Stimulated activated CD4-positive, alpha-beta T cell treated with anti-CD3 and anti-CD28 coated beads, Interleukin-15, amount 100 ng/mL, for 48 hours (primary cell): Measurements from ENCODE around the gene UBE2L5.
A peak's percentile ranks its signal among the peaks of the same experiment; 100 is the strongest.
"Not testable (repeated sequence)": the region's sequence is repeated elsewhere in the genome, so short reads cannot be mapped to it uniquely, and the experiment has no call there.

Experiments used
- DNase-seq, 2 donors: peaks; one replicate each; pipeline ENCODE4 v3.0.0-alpha.2; 2020; ENCODE audit warnings: low read depth in 2 of 2

UBE2L5 gene

GRCh38 chr13:30438286-30438685, 16.0 kb downstream of the UBE2L5 start:
- no peak for DNase-seq

GRCh38 chr13:30440910-30441703, 18.8 kb downstream of the UBE2L5 start:
- no peak for DNase-seq

- no peak for DNase-seq
Observed at GRCh38 chr13:30442926-30443325, 20.6 kb downstream of the UBE2L5 start.

GRCh38 chr13:30443491-30443890, 21.2 kb downstream of the UBE2L5 start:
- not testable (repeated sequence) for DNase-seq

- DNase-seq = no peak
Observed at GRCh38 chr13:30443957-30444404, 21.7 kb downstream of the UBE2L5 start.

GRCh38 chr13:30446126-30446500, 23.8 kb downstream of the UBE2L5 start:
- no peak for DNase-seq

- DNase-seq = no peak
Observed at GRCh38 chr13:30448441-30448840, 26.1 kb downstream of the UBE2L5 start.

- no peak for DNase-seq
Observed at GRCh38 chr13:30450066-30450465, 27.8 kb downstream of the UBE2L5 start.

GRCh38 chr13:30451476-30451875, 29.2 kb downstream of the UBE2L5 start:
- not testable (repeated sequence) for DNase-seq

- no peak for DNase-seq
Observed at GRCh38 chr13:30453727-30454126, 31.4 kb downstream of the UBE2L5 start.

- no peak for DNase-seq
Observed at GRCh38 chr13:30454991-30455390, 32.7 kb downstream of the UBE2L5 start.

GRCh38 chr13:30456290-30456689, 34.0 kb downstream of the UBE2L5 start:
- no peak for DNase-seq

GRCh38 chr13:30457306-30457891, 35.1 kb downstream of the UBE2L5 start:
- DNase-seq = no peak

- DNase-seq = not testable (repeated sequence)
Observed at GRCh38 chr13:30461279-30462066, 39.2 kb downstream of the UBE2L5 start.

GRCh38 chr13:30463787-30464495, 41.6 kb downstream of the UBE2L5 start:
- peak; percentile 52 to 69 for DNase-seq

- peak; percentile 59 to 64 for DNase-seq
Observed at GRCh38 chr13:30464496-30465342, 42.4 kb downstream of the UBE2L5 start.

- DNase-seq = no peak
Observed at GRCh38 chr13:30465343-30465592, 43.0 kb downstream of the UBE2L5 start.

- DNase-seq = peak; percentile 94 to 97
Observed at GRCh38 chr13:30465593-30466357, 43.5 kb downstream of the UBE2L5 start, which contains the start of gene HMGB1. HMGB1 (minus strand) TSS chr13:30465936; CDS start chr13:30463680, 2,256 bp downstream.

GRCh38 chr13:30466358-30466714, 44.0 kb downstream of the UBE2L5 start:
- DNase-seq = peak; percentile 13 to 32

- no peak for DNase-seq
Observed at GRCh38 chr13:30466841-30467252, 44.6 kb downstream of the UBE2L5 start.
